ENCODE measurements around the gene FZD2.
A peak's percentile ranks its signal among the peaks of the same experiment; 100 is the strongest.
"Not testable (repeated sequence)": the region's sequence is repeated elsewhere in the genome, so short reads cannot be mapped to it uniquely, and the experiment has no call there.

The FZD2 gene

DNA sequence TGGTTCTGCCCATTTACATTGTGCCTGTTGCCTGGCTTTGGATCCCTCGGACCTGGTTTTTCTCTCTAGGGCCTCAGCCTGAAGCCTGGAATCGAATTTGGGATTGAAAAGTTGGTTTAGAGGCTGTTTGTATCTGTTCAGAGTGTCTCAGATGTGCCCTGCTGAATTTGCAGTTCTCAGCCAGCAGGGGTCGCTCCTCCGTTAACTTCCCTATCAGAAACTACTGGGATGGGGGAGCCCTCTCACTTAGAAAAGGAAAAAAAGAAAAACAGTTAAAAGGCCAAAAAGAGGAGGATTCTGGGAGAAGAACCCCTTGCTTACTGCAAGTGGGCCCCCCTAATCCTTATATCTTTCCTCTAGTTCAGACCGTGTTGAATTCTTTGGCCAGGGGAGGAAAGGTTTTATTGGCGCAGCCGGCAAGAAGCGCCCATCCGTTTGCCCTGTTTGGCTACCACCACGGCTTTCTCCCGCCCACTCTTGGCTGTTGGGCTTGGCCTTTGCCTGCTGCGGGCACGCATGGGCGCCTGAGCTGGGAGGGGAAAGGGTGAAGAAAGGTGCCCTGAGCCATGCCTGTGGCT, 8.7 kb downstream of the FZD2 start:
- no peaks in the 10 kb centered on the region for H3F3A ChIP-seq (ENCODE audit: insufficient read depth, low read length)
- no peak for DNase-seq
- no peak overlapping the region for H3K4me3 ChIP-seq (ENCODE audit: low read length)

DNA sequence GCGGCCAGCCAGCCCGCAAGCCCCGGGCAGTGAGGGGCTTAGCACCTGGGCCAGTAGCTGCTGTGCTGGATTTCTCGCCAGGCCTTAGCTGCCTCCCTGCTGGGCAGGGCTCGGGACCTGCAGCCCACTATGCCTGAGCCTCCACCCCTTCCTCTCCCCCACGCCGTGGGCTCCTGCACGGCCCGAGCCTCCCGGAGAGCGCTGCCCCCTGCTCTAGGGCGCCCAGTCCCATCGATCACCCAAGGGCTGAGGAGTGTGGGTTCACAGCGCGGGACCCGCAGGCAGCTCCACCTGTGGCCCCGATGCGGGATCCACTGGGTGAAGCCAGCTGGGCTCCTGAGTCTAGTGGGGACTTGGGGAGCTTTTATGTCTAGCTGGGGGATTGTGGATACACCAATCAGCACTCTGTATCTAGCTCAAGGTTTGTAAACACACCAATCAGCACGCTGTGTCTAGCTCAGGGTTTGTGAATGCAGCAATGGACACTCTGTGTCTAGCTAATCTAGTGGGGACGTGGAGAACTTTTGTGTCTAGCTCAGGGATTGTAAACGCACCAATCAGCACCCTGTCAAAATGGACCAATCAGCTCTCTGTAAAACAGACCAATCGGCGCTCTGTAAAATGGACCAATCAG, 11.1 kb downstream of the FZD2 start:
- H3K4me2 ChIP-seq (ENCODE audit: low read depth, low read length); H2AFZ ChIP-seq (ENCODE audit: low read length); H4K20me1 ChIP-seq (ENCODE audit: insufficient read depth, low read length); H3K9me3 ChIP-seq (replicated peaks; ENCODE audit: insufficient read depth, low read length); H3F3A ChIP-seq (ENCODE audit: insufficient read depth, low read length); H3K79me2 ChIP-seq (ENCODE audit: low read length); H3K4me1 ChIP-seq (ENCODE audit: low read length); DNase-seq; H3K27ac ChIP-seq (ENCODE audit: low read length); H3K9me2 ChIP-seq (replicated peaks; ENCODE audit: insufficient read depth, low read length); H3K4me3 ChIP-seq (ENCODE audit: low read length); H3K36me3 ChIP-seq (replicated peaks; ENCODE audit: insufficient read depth, low read length); H3K9ac ChIP-seq (ENCODE audit: low read length): not testable (repeated sequence)
- peaks cover 25% of the 10 kb centered on the region for H3K27me3 ChIP-seq (replicated peaks; ENCODE audit: insufficient read depth, low read length)

More for the DNA sequence above, 8.7 kb downstream of the FZD2 start:
- no peaks in the 10 kb centered on the region for H3K36me3 ChIP-seq (replicated peaks; ENCODE audit: insufficient read depth, low read length)
- H3K79me2 ChIP-seq (ENCODE audit: low read length), result no peaks in the 10 kb centered on the region
- H3K9me2 ChIP-seq (replicated peaks; ENCODE audit: insufficient read depth, low read length), result no peaks in the 10 kb centered on the region
- H3K4me1 ChIP-seq (ENCODE audit: low read length), result no peaks in the 10 kb centered on the region
- H3K27ac ChIP-seq (ENCODE audit: low read length), result no peak overlapping the region
- TF ChIP-seq, protein P1, sequence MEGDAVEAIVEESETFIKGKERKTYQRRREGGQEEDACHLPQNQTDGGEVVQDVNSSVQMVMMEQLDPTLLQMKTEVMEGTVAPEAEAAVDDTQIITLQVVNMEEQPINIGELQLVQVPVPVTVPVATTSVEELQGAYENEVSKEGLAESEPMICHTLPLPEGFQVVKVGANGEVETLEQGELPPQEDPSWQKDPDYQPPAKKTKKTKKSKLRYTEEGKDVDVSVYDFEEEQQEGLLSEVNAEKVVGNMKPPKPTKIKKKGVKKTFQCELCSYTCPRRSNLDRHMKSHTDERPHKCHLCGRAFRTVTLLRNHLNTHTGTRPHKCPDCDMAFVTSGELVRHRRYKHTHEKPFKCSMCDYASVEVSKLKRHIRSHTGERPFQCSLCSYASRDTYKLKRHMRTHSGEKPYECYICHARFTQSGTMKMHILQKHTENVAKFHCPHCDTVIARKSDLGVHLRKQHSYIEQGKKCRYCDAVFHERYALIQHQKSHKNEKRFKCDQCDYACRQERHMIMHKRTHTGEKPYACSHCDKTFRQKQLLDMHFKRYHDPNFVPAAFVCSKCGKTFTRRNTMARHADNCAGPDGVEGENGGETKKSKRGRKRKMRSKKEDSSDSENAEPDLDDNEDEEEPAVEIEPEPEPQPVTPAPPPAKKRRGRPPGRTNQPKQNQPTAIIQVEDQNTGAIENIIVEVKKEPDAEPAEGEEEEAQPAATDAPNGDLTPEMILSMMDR (IDR thresholded peaks at IDR 0.05; ENCODE audit: low read length), result peak; percentile 43
- TF ChIP-seq EZH2phosphoT487 (IDR thresholded peaks at IDR 0.05; ENCODE audit: low read length), result no peak
- TF ChIP-seq EZH2 (optimal IDR thresholded peaks at IDR 0.05; ENCODE audit: low read depth, low read length), result no peak
- no peaks in the 10 kb centered on the region for H3K9me3 ChIP-seq (replicated peaks; ENCODE audit: insufficient read depth, low read length)
- H4K20me1 ChIP-seq (ENCODE audit: insufficient read depth, low read length), result no peaks in the 10 kb centered on the region
- no peak overlapping the region for H2AFZ ChIP-seq (ENCODE audit: low read length)
- no peak overlapping the region for H3K4me2 ChIP-seq (ENCODE audit: low read depth, low read length)
- no peak overlapping the region for H3K9ac ChIP-seq (ENCODE audit: low read length)
- peaks cover 47% of the 10 kb centered on the region for H3K27me3 ChIP-seq (replicated peaks; ENCODE audit: insufficient read depth, low read length)

DNA sequence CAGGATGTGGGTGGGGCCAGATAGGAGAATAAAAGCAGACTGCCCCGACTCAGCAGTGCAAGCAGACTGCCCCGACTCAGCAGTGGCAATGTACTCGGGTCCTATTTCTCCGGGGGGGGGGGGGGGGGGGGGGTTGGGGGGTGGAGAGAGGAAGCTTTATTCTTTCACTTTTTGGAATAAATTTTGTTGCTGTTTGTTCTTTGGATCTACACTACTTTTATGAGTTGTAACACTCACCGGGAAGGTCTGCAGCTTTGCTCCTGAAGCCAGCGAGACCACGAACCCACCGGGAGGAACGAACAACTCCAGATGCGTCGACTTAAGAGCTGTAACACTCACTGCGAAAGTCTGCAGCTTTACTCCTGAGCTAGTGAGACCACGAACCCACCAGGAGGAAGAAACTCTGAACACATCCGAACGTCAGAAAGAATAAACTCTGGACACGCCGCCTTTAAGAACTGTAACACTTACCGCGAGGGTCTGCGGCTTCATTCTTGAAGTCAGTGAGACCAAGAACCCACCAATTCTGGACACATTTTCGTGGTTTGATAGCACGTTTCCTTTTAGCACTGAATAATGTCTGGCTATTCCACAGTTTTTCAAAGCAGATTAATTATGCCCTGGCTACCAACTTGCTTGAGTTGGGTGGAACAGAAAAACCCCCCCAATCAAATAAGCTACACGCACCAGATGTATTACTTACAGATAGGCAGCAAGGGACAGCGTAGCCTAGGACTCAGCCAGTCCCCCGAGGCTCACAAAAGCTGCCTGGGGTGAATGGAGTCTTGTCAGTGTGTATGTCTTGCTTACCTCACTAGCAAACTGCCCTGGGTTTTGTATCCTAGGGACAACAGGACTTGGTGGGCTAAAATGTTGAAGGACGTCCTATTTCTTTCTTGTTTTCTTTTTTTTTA, 11.9 kb downstream of the FZD2 start:
- H2AFZ ChIP-seq (ENCODE audit: low read length), result no peak overlapping the region
- H3K9ac ChIP-seq (ENCODE audit: low read length), result no peak overlapping the region
- H3K27ac ChIP-seq (ENCODE audit: low read length), result no peak overlapping the region

More for the DNA sequence above, 11.9 kb downstream of the FZD2 start:
- no peaks in the 10 kb centered on the region for H3K79me2 ChIP-seq (ENCODE audit: low read length)
- no peaks in the 10 kb centered on the region for H3K36me3 ChIP-seq (replicated peaks; ENCODE audit: insufficient read depth, low read length)
- H3K4me1 ChIP-seq (ENCODE audit: low read length), result no peaks in the 10 kb centered on the region
- TF ChIP-seq, protein P1 (IDR thresholded peaks at IDR 0.05; ENCODE audit: low read length), result no peak
- TF ChIP-seq EZH2phosphoT487 (IDR thresholded peaks at IDR 0.05; ENCODE audit: low read length) (no peak), EZH2 (optimal IDR thresholded peaks at IDR 0.05; ENCODE audit: low read depth, low read length) (no peak)
- no peaks in the 10 kb centered on the region for H3K9me3 ChIP-seq (replicated peaks; ENCODE audit: insufficient read depth, low read length)
- no peaks in the 10 kb centered on the region for H3F3A ChIP-seq (ENCODE audit: insufficient read depth, low read length)
- no peaks in the 10 kb centered on the region for H4K20me1 ChIP-seq (ENCODE audit: insufficient read depth, low read length)
- H3K4me2 ChIP-seq (ENCODE audit: low read depth, low read length), result no peak overlapping the region; the same call in 1 of the 2 replicates
- no peaks in the 10 kb centered on the region for H3K9me2 ChIP-seq (replicated peaks; ENCODE audit: insufficient read depth, low read length)
- no peak overlapping the region for H3K4me3 ChIP-seq (ENCODE audit: low read length)
- peaks cover 18% of the 10 kb centered on the region for H3K27me3 ChIP-seq (replicated peaks; ENCODE audit: insufficient read depth, low read length)
- DNase-seq, result no peak
